Caki2 (cell line): ENCODE data around the gene SNX24. TPM values are rescaled to one million over a fixed set of nuclear protein-coding genes. Genes with fewer than 3 reads are reported as not detected.
"Not testable (repeated sequence)": the region's sequence is repeated elsewhere in the genome, so short reads cannot be mapped to it uniquely, and the experiment has no call there.

Experiments
- DNase-seq: peaks from one replicate; pipeline ENCODE4 v3.0.0-alpha.2; 2015; ENCODE audit warnings: low read depth
- in situ Hi-C: cut with HindIII; loops from 2 replicates; pipeline ENCODE4 v1.10.0; 2016; ENCODE audit warnings: low sequenced_read_pairs, low pct_unique_long_range_greater_than_20kb, mixed read lengths
- total RNA-seq: library from RNA; depleted of rRNA; stranded (reverse); fragments of >200 nt; shearing (Covaris generic); gene quantifications from 2 replicates; pipeline ENCODE4 v1.2.3, GENCODE V29; 2014; ENCODE audit warnings: low replicate concordance

Gene SNX24
- total RNA-seq, 1 experiment from 2014 or later, result 3.9 TPM

GRCh38 chr5:122908108-122908507 is 62.7 kb downstream of the SNX24 start:
- in situ Hi-C loops, result no loop called here

DNA sequence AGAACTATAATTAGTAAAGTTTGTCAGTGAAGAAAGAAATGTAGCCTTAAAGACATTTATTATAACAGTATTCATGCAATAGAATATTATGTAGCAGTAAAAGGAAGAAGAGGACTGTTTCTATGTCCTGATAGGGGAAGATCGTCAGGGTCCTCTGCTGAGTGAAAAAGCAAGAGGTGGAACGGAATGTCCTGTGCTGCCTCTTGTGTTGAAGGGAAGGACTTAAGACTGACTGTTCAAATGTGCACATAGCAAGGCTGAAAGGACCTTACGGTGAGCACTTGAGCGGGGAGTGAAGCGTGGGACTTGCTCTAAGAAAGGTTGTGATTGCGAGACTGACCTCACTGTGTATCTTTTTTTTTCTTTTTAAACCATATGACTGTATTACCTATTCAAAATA is 63.2 kb downstream of the SNX24 start:
- no peak for DNase-seq
- in situ Hi-C loops, result no loop called here

More at GRCh38 chr5:122908108-122908507, 62.7 kb downstream of the SNX24 start:
- no peak for DNase-seq

- in situ Hi-C loops, result no loop called here
- DNase-seq, result no peak
These were observed 64.2 kb downstream of the SNX24 start for GRCh38 chr5:122909470-122910100.

DNA sequence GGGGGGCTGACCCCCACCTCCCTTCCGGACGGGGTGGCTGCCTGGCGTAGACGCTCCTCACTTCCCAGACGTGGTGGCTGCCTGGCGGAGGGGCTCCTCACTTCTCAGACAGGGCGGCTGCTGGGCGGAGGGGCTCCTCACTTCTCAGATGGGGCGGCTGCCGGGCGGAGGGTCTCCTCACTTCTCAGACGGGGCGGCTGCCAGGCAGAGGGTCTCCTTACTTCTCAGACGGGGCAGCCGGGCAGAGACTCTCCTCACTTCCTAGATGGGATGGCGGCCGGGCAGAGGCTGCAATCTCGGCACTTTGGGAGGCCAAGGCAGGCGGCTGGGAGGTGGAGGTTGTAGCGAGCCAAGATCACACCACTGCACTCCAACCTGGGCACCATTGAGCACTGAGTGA is 68.0 kb downstream of the SNX24 start:
- in situ Hi-C loops, DNase-seq: not testable (repeated sequence)

DNA sequence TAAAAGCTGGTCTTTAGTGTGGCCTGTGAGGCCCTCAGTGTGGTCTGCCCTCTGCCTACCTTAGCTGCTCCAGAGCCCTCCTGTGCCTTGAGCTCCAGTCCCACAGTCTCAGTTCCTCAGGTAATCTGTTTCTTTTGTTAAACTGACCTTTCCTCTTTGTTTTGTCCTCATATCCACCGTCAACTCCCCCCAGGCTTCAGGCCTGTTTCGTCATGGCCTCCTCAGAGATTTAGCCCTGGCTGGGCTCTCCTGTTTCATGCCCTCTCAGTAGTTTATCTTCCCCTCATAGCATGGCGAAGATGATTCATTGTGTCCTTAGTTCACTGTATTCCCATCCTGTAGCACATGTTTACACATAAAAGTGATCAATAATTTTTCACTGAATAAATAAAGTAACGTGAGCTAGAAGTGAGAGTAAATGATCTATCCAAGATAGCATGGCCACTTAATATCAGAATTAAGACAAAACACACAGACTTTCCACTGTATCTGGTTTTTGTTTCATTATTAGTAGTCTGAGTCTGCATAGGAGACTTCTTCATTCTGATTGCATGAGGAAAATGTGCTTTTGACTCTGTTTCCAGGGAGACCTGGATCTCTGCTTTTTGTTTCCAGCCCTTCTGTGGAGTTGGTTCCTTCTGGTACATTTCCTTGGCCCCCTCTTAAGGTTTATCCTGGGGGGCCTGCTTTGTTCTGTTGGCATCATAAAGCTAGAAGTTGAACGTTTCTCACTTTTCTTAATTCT is 70.5 kb downstream of the SNX24 start:
- no peak for DNase-seq
- in situ Hi-C loops, result no loop called here

GRCh38 chr5:122916490-122916889 is 71.1 kb downstream of the SNX24 start:
- in situ Hi-C loops, result no loop called here
- no peak for DNase-seq

- in situ Hi-C loops, result no loop called here
These were observed 74.6 kb downstream of the SNX24 start for GRCh38 chr5:122919969-122920368.

GRCh38 chr5:122921826-122922225 is 76.4 kb downstream of the SNX24 start:
- DNase-seq, result no peak
- in situ Hi-C loops, result no loop called here

More at GRCh38 chr5:122919969-122920368, 74.6 kb downstream of the SNX24 start:
- no peak for DNase-seq

GRCh38 chr5:122924203-122924602 is 78.8 kb downstream of the SNX24 start:
- in situ Hi-C loops, result no loop called here
- DNase-seq, result no peak

GRCh38 chr5:122924719-122925395 is 79.4 kb downstream of the SNX24 start:
- in situ Hi-C loops, result no loop called here
- DNase-seq, result no peak

DNA sequence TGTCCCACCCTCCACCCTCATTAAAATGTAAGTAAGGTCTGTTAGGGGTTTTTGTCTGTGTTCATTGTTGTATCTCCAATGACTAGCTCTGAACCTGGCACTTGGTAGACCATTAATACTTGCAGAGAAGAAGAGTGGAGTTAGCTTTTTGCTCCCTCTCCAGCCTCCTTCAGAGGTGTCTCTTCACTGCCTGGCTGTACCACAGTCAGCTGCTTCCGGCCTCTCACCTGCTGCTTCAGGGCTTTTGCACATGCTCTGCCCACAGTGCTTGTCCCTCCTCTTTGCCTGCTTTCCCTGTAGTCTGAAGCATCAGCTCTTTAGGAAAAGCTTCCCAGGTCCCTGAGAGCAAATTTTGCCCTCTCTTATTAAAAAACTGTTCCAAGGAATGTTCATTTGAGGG is 83.6 kb downstream of the SNX24 start:
- in situ Hi-C loops, result no loop called here
- DNase-seq, result no peak

GRCh38 chr5:122929980-122930379 is 84.6 kb downstream of the SNX24 start:
- in situ Hi-C loops, result no loop called here
- no peak for DNase-seq

DNA sequence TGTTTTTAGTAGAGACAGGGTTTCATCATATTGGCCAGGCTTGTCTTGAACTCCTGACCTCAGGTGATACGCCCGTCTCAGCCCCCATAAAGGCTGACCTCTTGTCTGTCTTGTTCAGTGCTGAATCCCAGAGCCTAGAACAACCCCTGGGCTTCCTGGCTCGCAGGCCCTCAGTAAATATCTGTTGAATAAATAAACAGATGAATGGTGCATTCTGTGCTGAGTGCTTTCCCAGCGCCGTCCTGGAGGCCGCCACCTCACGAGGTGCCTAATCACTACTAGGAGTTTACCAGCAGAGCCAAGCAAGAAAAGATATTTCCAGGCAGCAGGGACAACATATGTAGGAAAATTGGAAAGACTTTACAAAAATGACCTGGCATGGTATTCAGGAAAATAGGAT is 88.5 kb downstream of the SNX24 start:
- in situ Hi-C loops, result no loop called here
- peak; percentile 51 for DNase-seq

DNA sequence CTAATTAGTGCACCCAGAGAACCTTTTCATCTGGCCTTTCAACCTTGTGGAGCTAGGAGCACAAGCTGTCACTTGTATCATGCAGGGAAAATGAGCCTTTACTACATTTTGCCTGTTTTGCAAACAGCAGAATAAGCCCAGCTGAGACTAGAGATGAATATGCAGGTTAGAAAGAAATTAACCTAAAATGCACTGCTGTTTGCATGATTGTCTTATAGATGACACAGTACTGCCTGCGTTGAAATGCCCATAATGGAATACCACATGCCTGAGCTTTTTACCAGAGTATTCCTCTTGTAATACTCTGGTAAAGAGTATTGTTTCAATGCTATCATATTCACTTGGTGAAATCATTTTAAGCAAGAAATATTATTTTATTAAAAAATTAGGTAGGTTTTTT is 90.7 kb downstream of the SNX24 start:
- in situ Hi-C loops, result no loop called here
- DNase-seq, result no peak

DNA sequence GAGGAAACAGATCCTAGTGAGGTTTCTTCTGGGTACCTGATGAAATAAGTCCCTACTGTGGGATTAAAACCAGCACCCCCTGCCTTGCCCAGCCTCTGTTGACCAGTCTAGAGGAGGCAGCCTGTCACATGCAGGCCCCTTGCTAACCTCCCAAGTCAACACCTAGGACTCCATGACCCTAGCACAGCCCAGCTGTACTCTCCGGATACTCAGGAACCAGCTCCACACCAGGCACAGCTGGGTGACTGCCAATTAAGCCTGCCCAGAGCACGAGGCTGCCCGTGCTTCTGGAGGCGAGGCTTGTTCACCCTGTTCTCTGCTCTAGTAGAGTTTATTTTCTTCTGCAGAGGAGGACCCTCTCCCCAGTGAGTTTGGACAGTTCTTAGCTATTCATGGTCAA is 92.5 kb downstream of the SNX24 start:
- no peak for DNase-seq
- in situ Hi-C loops, result no loop called here

DNA sequence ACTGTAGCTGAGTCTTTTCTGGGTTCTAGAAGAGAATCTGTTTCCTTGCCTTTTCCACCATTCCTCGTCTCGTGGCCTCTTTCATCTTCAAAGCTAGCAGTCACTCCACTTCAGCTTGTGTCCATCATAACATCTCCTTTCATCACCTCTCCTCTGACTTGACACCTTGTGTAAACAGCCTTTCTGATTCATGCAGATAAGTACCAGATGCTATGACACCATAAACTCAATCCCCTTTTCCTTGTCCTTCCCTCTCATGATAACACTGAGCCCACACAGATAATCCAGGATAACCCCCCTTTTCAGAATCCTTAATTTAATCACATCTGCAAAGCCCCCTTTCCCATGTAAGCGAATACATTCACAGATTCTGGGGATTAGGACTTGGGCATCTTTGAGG is 95.5 kb downstream of the SNX24 start:
- no peak for DNase-seq
- in situ Hi-C loops, result no loop called here

DNA sequence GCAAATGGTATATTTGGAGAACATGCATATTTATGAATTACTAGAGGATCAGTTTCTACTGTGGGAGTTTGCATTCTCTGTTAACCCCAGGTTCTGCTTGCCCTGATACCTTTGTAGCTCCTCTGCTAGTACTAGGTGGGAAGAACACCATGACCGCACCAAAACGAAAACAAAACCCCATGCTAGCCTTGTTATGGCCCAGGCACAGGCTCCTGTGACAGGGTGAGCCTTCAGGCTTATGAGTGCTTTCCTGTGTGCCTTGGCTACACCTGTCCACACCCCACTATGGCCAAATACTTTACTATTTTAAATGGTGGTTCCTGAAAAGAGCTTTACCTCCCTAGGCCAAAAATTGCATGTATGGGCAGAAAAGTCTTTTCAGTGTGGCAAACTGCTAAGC is 96.3 kb downstream of the SNX24 start:
- in situ Hi-C loops, result no loop called here
- DNase-seq, result no peak

- DNase-seq, result no peak
- in situ Hi-C loops, result no loop called here
These were observed 96.9 kb downstream of the SNX24 start for GRCh38 chr5:122942164-122942914.
